Activated T-cell treated with anti-CD3 and anti-CD28 coated beads, Interleukin-2, amount 50 U/mL, for 72 hours (primary cell): ENCODE data around the gene SLC9A2. TPM values are rescaled to one million over a fixed set of nuclear protein-coding genes. Genes with fewer than 3 reads are reported as not detected.
A peak's percentile ranks its signal among the peaks of the same experiment; 100 is the strongest.

Experiments used
- ATAC-seq, 2 donors: fragments of 150-1000 bp; cut with Tn5 transposase; replicated peaks in 1 of 2; 2 replicates each; pipeline ENCODE4 v1.10.0; 2021; ENCODE audit warnings: moderate library complexity in 2 of 2, mild to moderate bottlenecking in 1 of 2
- DNase-seq, 2 donors: peaks; one replicate each; pipeline ENCODE4 v3.0.0; 2021 to 2022; ENCODE audit warnings: mixed read lengths in 1 of 2
- H3K27ac Mint-ChIP-seq: one replicate; pipeline ENCODE4 v1.8.0; 2022; ENCODE audit warnings: mild to moderate bottlenecking, moderate library complexity, mixed read lengths
- H3K27me3 Mint-ChIP-seq: one replicate; pipeline ENCODE4 v1.8.0; 2022; ENCODE audit warnings: low read depth, mixed read lengths
- H3K36me3 Mint-ChIP-seq, 2 donors: one replicate each; pipeline ENCODE4 v1.8.0; 2022; ENCODE audit warnings: mixed read lengths in 2 of 2, mild to moderate bottlenecking in 1 of 2; ENCODE audit not compliant: insufficient read depth in 2 of 2
- H3K4me1 Mint-ChIP-seq: one replicate; pipeline ENCODE4 v1.8.0; 2022; ENCODE audit warnings: low read depth, mixed read lengths
- H3K4me3 Mint-ChIP-seq, 2 donors: one replicate each; pipeline ENCODE4 v1.8.0; 2022; ENCODE audit warnings: mild to moderate bottlenecking in 2 of 2, mixed read lengths in 2 of 2, moderate library complexity in 2 of 2
- H3K9me3 Mint-ChIP-seq, 2 donors: one replicate each; pipeline ENCODE4 v1.8.0; 2022; ENCODE audit warnings: mixed read lengths in 2 of 2
- total RNA-seq, 2 donors: library from RNA; stranded (reverse); gene quantifications; one replicate each; pipeline ENCODE4 v1.2.3, GENCODE V29; 2022

SLC9A2 gene
- total RNA-seq, 2 donors from 2014 or later = 0.19 TPM; not detected in 1

DNA sequence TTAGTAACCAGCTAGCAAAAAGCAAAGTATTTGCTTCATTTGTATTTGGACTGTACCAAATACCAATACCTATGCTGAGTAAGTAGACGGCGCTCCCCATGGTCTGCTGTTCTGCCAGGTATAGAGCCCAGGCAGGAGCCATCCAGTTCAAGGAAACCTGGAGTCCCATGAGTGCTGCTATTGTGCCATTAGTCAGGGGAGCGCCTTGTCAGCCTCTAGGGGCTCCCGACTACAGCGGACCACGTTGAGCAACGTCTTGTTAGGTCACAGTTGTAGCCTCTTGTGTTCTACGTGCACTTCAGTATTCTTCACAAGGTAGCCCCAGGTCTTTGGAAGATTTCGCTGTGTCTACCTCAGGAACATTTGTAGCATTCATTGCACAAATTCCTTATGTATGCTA lies 21.6 kb upstream of the SLC9A2 start:
- H3K9me3 Mint-ChIP-seq = peaks cover 0 to 2% of the 10 kb centered on the region in 2 donors
- H3K27me3 Mint-ChIP-seq = peaks cover 34% of the 10 kb centered on the region
- H3K4me3 Mint-ChIP-seq = no peak overlapping the region
- peaks cover 0 to 1% of the 10 kb centered on the region in 2 donors for H3K36me3 Mint-ChIP-seq
- ATAC-seq = no peak
- H3K4me1 Mint-ChIP-seq = no peaks in the 10 kb centered on the region
- DNase-seq = no peak
- no peak overlapping the region for H3K27ac Mint-ChIP-seq

GRCh38 chr2:102599486-102599885 lies 19.9 kb upstream of the SLC9A2 start:
- Mint-ChIP-seq H3K36me3 (peaks cover 0 to 1% of the 10 kb centered on the region in 2 donors), H3K4me1 (no peaks in the 10 kb centered on the region), H3K4me3 (no peak overlapping the region), H3K27me3 (peaks cover 36% of the 10 kb centered on the region), H3K9me3 (peaks cover 0 to 2% of the 10 kb centered on the region in 2 donors), H3K27ac (no peak overlapping the region)
- no peak for ATAC-seq
- DNase-seq = no peak

GRCh38 chr2:102601730-102602129 lies 17.6 kb upstream of the SLC9A2 start:
- Mint-ChIP-seq H3K27me3 (peaks cover 36% of the 10 kb centered on the region), H3K9me3 (peaks cover 0 to 2% of the 10 kb centered on the region in 2 donors), H3K36me3 (peaks cover 0 to 1% of the 10 kb centered on the region in 2 donors), H3K4me3 (no peak overlapping the region), H3K27ac (no peak overlapping the region), H3K4me1 (no peaks in the 10 kb centered on the region)
- DNase-seq (no peak), ATAC-seq (no peak)

DNA sequence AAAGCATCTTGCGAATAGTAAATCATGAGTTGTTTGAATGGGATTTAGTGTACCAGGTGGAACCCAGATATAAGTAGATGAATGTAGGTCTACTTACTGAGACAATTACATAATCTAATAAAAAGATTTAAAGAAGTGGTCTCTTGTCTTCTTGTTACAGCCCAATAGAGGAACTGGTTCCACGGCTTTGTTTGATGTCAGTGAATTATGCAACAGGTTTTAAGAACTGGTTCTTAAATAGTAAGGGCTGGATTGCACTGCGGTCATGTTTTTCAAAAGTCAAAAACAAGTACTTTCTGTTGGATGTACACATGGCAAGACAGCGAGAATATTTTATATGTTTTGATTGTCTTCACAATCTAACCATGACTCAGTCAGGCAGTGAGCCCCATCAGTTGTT lies 15.4 kb upstream of the SLC9A2 start:
- Mint-ChIP-seq H3K4me1 (no peaks in the 10 kb centered on the region), H3K27ac (no peak overlapping the region), H3K27me3 (peaks cover 35% of the 10 kb centered on the region), H3K4me3 (no peak overlapping the region), H3K36me3 (peaks cover 0 to 1% of the 10 kb centered on the region in 2 donors), H3K9me3 (peaks cover 1 to 2% of the 10 kb centered on the region in 2 donors)
- ATAC-seq = no peak
- DNase-seq = no peak

DNA sequence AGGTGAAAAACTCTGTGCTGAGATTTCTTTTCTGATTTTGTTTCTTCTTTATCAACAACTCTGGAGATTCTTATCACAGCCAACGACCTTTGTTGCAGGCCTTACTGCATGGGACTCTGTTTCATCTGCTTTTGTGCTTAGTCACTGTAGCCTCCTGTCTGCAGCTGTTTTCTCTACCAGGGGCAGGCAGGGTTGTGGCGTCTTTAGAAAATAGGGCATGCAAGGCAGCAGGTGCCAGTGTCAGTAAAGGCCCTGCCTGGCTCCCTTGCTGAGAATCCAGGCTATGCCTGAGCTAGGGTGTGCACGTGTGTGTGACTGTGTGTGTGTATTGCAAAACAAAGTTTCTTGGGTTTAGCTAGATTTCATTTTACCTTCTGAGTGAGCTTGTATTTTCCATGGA lies 14.6 kb upstream of the SLC9A2 start:
- H3K27ac Mint-ChIP-seq = no peak overlapping the region
- ATAC-seq (no peak), DNase-seq (no peak)
- peaks cover 27% of the 10 kb centered on the region for H3K27me3 Mint-ChIP-seq
- peaks cover 0 to 1% of the 10 kb centered on the region in 2 donors for H3K36me3 Mint-ChIP-seq
- peaks cover 1 to 2% of the 10 kb centered on the region in 2 donors for H3K9me3 Mint-ChIP-seq
- no peaks in the 10 kb centered on the region for H3K4me1 Mint-ChIP-seq
- no peak overlapping the region for H3K4me3 Mint-ChIP-seq

- Mint-ChIP-seq H3K9me3 (peaks cover 0 to 1% of the 10 kb centered on the region in 2 donors), H3K36me3 (peaks cover 0 to 1% of the 10 kb centered on the region in 2 donors), H3K27ac (no peak overlapping the region), H3K4me1 (no peaks in the 10 kb centered on the region), H3K27me3 (peaks cover 15% of the 10 kb centered on the region), H3K4me3 (no peak overlapping the region)
- DNase-seq (no peak), ATAC-seq (no peak)
These were observed 13.0 kb upstream of the SLC9A2 start for GRCh38 chr2:102606353-102606752.

GRCh38 chr2:102615620-102616436 lies 3.5 kb upstream of the SLC9A2 start:
- H3K4me1 Mint-ChIP-seq = peaks cover 20% of the 10 kb centered on the region
- no peaks in the 10 kb centered on the region for H3K36me3 Mint-ChIP-seq
- H3K4me3 Mint-ChIP-seq = no peak overlapping the region
- ATAC-seq = peak; percentile 60 to 68
- H3K27me3 Mint-ChIP-seq = peaks cover 62% of the 10 kb centered on the region
- no peak overlapping the region for H3K27ac Mint-ChIP-seq
- no peaks in the 10 kb centered on the region for H3K9me3 Mint-ChIP-seq
- DNase-seq = peak; percentile 51 to 59

DNA sequence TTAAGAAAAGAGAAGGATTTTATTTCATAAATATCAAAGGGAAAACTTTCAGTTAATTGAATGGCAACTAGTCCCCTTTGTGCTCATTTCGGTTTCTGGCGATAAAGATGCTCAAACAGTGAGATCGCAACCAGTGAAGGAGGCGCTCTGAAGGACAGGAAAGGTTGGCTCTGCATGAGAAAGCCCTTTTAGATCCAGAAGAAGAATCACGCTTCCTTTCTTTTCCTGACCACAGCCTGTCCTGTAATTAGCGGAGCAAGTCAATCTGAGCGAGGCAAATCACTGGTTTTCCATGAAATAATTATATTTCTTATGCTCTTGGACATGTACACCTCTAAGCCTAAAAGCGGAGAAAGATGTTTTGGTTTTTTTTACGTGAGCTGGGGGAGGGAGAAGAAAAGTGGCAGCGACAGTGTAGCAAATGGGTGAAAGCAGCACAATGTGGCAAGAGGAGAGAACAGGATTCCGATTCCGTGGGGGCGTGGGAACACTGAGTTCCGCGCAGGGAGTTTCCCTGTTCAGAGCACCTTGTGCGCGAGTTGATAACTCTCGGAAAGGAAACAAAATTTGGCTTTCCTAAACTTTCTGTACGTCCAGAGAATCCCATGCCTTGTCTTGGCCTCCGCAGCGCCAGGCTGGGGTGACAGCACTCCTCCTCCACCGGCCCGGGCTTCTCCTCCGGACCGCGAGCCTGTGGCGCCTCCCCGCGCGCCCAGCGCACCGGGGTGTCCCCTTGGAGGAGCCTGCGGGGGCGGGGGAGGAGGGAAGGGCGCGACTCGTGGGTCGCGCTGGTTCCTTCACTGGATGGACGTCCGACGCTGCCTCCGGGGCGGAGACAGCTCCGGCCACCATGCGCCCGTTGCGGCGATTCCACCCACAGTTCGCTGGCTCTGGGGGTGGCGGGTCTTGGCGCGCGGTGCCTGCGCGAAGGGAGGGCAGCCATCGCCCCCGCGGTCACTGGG lies 620 bp upstream of the SLC9A2 start:
- peak; percentile 40 to 54 for ATAC-seq
- Mint-ChIP-seq H3K4me1 (peaks cover 20% of the 10 kb centered on the region), H3K9me3 (no peaks in the 10 kb centered on the region), H3K27me3 (peaks cover 88% of the 10 kb centered on the region), H3K4me3 (peak overlapping the region; percentile 84 to 86), H3K36me3 (no peaks in the 10 kb centered on the region), H3K27ac (no peak overlapping the region)
- DNase-seq = peak; percentile 20 to 26

- Mint-ChIP-seq H3K9me3 (no peaks in the 10 kb centered on the region), H3K27me3 (peaks cover 77% of the 10 kb centered on the region), H3K4me3 (peak overlapping the region; percentile 68 to 75), H3K36me3 (no peaks in the 10 kb centered on the region), H3K4me1 (peaks cover 20% of the 10 kb centered on the region), H3K27ac (no peak overlapping the region)
- ATAC-seq (no peak), DNase-seq (no peak)
These were observed 979 bp downstream of the SLC9A2 start for GRCh38 chr2:102620332-102620731.

- no peak for ATAC-seq
- no peak for DNase-seq
- peaks cover 72% of the 10 kb centered on the region for H3K27me3 Mint-ChIP-seq
- H3K9me3 Mint-ChIP-seq = no peaks in the 10 kb centered on the region
- H3K4me1 Mint-ChIP-seq = peaks cover 20% of the 10 kb centered on the region
- H3K4me3 Mint-ChIP-seq = no peak overlapping the region
- H3K36me3 Mint-ChIP-seq = no peaks in the 10 kb centered on the region
- no peak overlapping the region for H3K27ac Mint-ChIP-seq
These were observed 2.3 kb downstream of the SLC9A2 start for GRCh38 chr2:102621630-102622029.

DNA sequence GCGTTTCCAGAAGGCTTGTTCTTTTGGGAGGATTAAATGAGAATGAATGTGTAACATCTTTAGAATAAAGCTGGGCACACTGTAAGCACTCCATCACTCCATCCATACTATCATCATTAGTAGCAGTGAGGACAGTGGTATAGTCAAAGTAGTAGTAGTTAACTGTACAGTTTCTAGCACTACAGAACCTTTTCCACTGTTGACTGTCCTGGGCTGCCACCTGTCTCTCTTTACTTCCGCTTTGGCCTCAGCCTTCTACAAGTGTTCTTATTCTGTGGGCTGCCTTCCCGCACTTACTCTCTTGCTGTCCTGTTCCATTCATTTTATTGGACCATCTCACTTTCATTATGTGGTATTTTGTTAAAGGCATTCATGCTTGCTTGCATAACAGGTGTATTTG lies 3.3 kb downstream of the SLC9A2 start:
- Mint-ChIP-seq H3K27ac (no peak overlapping the region), H3K4me1 (peaks cover 20% of the 10 kb centered on the region), H3K9me3 (no peaks in the 10 kb centered on the region), H3K36me3 (no peaks in the 10 kb centered on the region), H3K4me3 (no peak overlapping the region), H3K27me3 (peaks cover 71% of the 10 kb centered on the region)
- ATAC-seq = no peak
- DNase-seq = no peak

DNA sequence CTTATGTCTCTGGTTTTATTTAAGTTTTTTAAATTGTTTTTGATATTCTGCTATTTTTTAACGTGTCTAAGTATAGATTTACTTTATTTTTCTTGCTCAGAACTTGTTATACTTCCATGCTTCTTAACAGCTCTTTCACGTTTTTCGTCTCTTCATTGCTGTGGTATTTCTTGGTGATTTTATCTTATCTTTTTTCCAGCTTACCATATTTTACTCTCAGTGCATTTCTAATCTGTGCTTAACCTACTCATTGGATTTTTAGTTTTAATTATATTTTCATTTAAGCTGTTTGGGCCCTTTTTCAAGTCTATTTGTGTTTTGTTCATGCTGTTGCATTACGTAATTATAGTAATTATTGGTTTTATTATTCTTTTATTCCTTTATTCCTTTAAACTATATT lies 11.1 kb downstream of the SLC9A2 start:
- Mint-ChIP-seq H3K36me3 (no peaks in the 10 kb centered on the region), H3K27me3 (peaks cover 17% of the 10 kb centered on the region), H3K4me1 (peaks cover 7% of the 10 kb centered on the region), H3K9me3 (no peaks in the 10 kb centered on the region), H3K4me3 (no peak overlapping the region), H3K27ac (no peak overlapping the region)
- ATAC-seq = no peak
- DNase-seq = no peak
